ENCODE results near the gene RPRD1B. TPM values are rescaled to one million over a fixed set of nuclear protein-coding genes. Genes with fewer than 3 reads are reported as not detected.
A peak's percentile ranks its signal among the peaks of the same experiment; 100 is the strongest.

RPRD1B gene
- total RNA-seq, 1 donor from 2014 or later: 37.7 TPM

DNA sequence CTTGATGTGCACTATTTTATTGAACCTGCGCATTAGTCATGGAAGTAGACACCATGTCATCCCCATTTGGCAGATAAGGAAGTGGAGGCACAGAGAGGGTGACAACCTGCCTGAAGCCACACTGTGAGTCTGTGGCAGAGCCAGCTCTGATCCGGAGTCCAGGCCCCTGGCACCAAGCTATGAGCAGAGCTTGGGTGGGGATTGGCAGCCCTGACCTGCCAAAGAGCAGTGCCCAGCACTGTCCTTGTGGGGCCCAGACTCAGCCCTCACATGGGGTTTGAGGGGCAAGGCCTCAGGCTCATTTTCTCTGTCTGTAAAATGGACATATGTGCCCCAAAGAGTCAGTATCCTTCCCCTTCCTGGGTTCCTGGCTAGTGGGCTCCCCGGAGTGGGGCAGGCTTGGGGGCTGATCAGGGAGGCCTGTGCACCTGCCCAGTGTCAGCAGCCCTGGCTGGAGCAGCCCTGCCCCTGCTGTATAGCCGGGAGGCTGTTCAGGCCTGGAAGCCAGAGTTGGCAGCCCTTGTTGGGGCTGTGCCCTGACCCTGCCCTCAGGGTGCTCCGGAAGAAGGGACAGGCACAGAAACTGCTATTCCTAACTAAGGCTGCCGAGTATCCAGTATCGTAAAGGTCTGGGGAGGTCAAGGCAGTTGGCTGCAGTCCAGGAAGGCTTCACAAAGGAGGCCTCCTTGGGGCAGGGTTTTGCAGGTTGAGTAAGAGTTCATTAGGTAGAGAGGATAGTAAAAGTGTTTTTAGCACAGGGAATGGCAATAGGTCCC lies 92.8 kb downstream of the RPRD1B start:
- Histone ChIP-seq H3K4me3 (no peak overlapping the region), H4K20me1 (ENCODE audit: low read depth) (no peaks in the 10 kb centered on the region), H3K9ac (no peak overlapping the region), H3K27me3 (no peaks in the 10 kb centered on the region), H3F3A (ENCODE audit: low read depth) (peaks cover 11% of the 10 kb centered on the region), H3K9me3 (ENCODE audit: low read depth) (no peaks in the 10 kb centered on the region), H2AFZ (replicated peaks) (no peak overlapping the region), H3K79me2 (ENCODE audit: low read depth) (no peaks in the 10 kb centered on the region), H3K36me3 (no peaks in the 10 kb centered on the region), H3K4me1 (no peaks in the 10 kb centered on the region), H3K4me2 (no peak overlapping the region), H3K27ac (no peak overlapping the region)
- Mint-ChIP-seq H3K36me3 (no peaks in the 10 kb centered on the region), H3K27ac (no peak overlapping the region), H3K4me1 (peaks cover 10% of the 10 kb centered on the region), H3K9me3 (no peaks in the 10 kb centered on the region), H3K27me3 (ENCODE audit: insufficient read depth, low read depth) (peaks cover 4% of the 10 kb centered on the region), H3K4me3 (no peak overlapping the region)
- no peak for DNase-seq (ENCODE audit: low spot score)
- no peak for TF ChIP-seq EZH2phosphoT487 (IDR thresholded peaks at IDR 0.05)

GRCh38 chr20:38126932-38127621 lies 93.5 kb downstream of the RPRD1B start:
- Mint-ChIP-seq H3K4me3 (no peak overlapping the region), H3K36me3 (no peaks in the 10 kb centered on the region), H3K9me3 (no peaks in the 10 kb centered on the region), H3K4me1 (peaks cover 10% of the 10 kb centered on the region), H3K27ac (no peak overlapping the region), H3K27me3 (ENCODE audit: insufficient read depth, low read depth) (peaks cover 2% of the 10 kb centered on the region)
- TF ChIP-seq, protein P1, sequence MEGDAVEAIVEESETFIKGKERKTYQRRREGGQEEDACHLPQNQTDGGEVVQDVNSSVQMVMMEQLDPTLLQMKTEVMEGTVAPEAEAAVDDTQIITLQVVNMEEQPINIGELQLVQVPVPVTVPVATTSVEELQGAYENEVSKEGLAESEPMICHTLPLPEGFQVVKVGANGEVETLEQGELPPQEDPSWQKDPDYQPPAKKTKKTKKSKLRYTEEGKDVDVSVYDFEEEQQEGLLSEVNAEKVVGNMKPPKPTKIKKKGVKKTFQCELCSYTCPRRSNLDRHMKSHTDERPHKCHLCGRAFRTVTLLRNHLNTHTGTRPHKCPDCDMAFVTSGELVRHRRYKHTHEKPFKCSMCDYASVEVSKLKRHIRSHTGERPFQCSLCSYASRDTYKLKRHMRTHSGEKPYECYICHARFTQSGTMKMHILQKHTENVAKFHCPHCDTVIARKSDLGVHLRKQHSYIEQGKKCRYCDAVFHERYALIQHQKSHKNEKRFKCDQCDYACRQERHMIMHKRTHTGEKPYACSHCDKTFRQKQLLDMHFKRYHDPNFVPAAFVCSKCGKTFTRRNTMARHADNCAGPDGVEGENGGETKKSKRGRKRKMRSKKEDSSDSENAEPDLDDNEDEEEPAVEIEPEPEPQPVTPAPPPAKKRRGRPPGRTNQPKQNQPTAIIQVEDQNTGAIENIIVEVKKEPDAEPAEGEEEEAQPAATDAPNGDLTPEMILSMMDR (IDR thresholded peaks at IDR 0.05): no peak
- TF ChIP-seq EZH2phosphoT487 (IDR thresholded peaks at IDR 0.05): no peak
- H3F3A ChIP-seq (ENCODE audit: low read depth): peaks cover 11% of the 10 kb centered on the region
- DNase-seq (ENCODE audit: low spot score): no peak
- H3K4me2 ChIP-seq: no peak overlapping the region
- H4K20me1 ChIP-seq (ENCODE audit: low read depth): no peaks in the 10 kb centered on the region
- H3K27me3 ChIP-seq: no peaks in the 10 kb centered on the region
- H3K36me3 ChIP-seq: no peaks in the 10 kb centered on the region
- no peaks in the 10 kb centered on the region for H3K4me1 ChIP-seq
- H3K9ac ChIP-seq: no peak overlapping the region
- H3K27ac ChIP-seq: no peak overlapping the region
- no peaks in the 10 kb centered on the region for H3K79me2 ChIP-seq (ENCODE audit: low read depth)
- no peak overlapping the region for H3K4me3 ChIP-seq
- no peak overlapping the region for H2AFZ ChIP-seq (replicated peaks)
- no peaks in the 10 kb centered on the region for H3K9me3 ChIP-seq (ENCODE audit: low read depth)

DNA sequence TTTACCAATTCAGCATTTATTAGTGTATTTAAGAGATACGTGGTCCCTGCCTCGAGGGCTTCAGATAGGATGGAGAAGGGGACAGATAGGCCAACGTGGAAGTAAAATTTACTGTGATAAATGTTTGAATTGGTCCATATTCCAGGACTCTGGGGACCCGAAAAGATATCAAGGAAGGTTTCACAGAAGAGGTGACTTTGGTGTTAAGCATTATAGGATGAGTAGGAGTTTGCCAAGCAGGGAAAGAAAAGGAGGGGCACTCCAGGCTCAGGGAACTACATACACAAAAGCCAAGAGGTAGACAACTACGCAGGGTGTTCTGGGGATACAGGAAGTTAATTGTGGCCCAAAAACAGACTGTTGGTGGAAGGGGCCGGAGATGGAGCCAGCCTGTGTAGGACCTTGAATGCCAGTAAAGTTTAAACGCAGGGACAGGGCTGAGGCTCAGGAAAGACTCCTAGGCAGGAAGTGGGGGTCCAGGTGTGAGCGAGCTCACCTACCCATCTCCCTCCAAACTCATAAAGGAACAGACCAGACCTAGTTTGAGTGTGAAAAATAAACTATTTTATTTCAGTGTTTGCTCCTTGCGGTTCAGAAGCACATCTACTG lies 94.5 kb downstream of the RPRD1B start:
- H3K9ac ChIP-seq: no peak overlapping the region
- no peaks in the 10 kb centered on the region for H3K36me3 Mint-ChIP-seq
- peak overlapping the region; percentile 3 for H3K27ac Mint-ChIP-seq
- H3K4me1 Mint-ChIP-seq: peaks cover 10% of the 10 kb centered on the region
- no peak overlapping the region for H3K4me3 ChIP-seq
- H3K27me3 ChIP-seq: no peaks in the 10 kb centered on the region
- no peak for DNase-seq (ENCODE audit: low spot score)
- TF ChIP-seq EZH2phosphoT487 (IDR thresholded peaks at IDR 0.05) (no peak), EZH2 (IDR thresholded peaks at IDR 0.05) (no peak)
- TF ChIP-seq, protein P1 (IDR thresholded peaks at IDR 0.05): no peak
- H3F3A ChIP-seq (ENCODE audit: low read depth): peaks cover 11% of the 10 kb centered on the region
- H3K27me3 Mint-ChIP-seq (ENCODE audit: insufficient read depth, low read depth): peaks cover 2% of the 10 kb centered on the region
- no peaks in the 10 kb centered on the region for H4K20me1 ChIP-seq (ENCODE audit: low read depth)
- no peaks in the 10 kb centered on the region for H3K4me1 ChIP-seq
- H3K9me3 Mint-ChIP-seq: no peaks in the 10 kb centered on the region
- no peaks in the 10 kb centered on the region for H3K9me3 ChIP-seq (ENCODE audit: low read depth)
- no peak overlapping the region for H3K27ac ChIP-seq
- H3K79me2 ChIP-seq (ENCODE audit: low read depth): no peaks in the 10 kb centered on the region
- no peak overlapping the region for H3K4me2 ChIP-seq
- no peaks in the 10 kb centered on the region for H3K36me3 ChIP-seq
- no peak overlapping the region for H2AFZ ChIP-seq (replicated peaks)
- H3K4me3 Mint-ChIP-seq: no peak overlapping the region
